NCI-H2029 treated with DMSO at 0.1 percent for 48 hours (cell line): ENCODE data around the gene CEP95.
"Not testable (repeated sequence)": the region's sequence is repeated elsewhere in the genome, so short reads cannot be mapped to it uniquely, and the experiment has no call there.

Source experiments
- DNase-seq: peaks from one replicate; lab custom pipeline; 2025; lab: John Stamatoyannopoulos, UW

Gene CEP95

GRCh38 chr17:64495300-64495699 is 11.5 kb upstream of the CEP95 start:
- not testable (repeated sequence) for DNase-seq

DNA sequence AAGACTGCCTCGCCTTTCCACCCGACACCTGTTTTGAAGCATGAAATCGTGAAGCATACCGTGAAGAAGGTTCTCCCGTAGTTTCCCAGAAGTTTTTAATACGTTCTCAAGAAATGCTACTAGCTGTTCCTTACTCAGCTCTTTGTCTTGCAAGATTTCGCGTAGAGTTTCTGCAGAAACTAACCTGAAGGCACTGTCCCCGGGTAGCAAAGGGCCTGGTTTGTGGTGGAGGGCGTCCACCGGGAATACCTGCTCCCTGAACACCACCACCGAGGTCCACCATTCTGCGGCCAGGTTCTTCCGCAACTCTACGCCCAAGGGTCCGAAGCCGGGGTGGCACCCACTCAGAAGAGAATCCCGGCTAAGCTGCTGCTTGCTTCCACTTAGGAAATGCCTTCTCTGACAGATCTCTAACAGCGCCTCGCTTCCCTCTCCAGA is 10.4 kb upstream of the CEP95 start:
- no peak for DNase-seq

GRCh38 chr17:64496786-64497564 is 9.8 kb upstream of the CEP95 start, which contains the start of gene POLG2:
Gene POLG2 (minus strand): TSS chr17:64497054. CDS start chr17:64496968, 86 bp downstream.
- peak; percentile 78 for DNase-seq

- no peak for DNase-seq
Observed at GRCh38 chr17:64497565-64498035, 9.2 kb upstream of the CEP95 start.

DNA sequence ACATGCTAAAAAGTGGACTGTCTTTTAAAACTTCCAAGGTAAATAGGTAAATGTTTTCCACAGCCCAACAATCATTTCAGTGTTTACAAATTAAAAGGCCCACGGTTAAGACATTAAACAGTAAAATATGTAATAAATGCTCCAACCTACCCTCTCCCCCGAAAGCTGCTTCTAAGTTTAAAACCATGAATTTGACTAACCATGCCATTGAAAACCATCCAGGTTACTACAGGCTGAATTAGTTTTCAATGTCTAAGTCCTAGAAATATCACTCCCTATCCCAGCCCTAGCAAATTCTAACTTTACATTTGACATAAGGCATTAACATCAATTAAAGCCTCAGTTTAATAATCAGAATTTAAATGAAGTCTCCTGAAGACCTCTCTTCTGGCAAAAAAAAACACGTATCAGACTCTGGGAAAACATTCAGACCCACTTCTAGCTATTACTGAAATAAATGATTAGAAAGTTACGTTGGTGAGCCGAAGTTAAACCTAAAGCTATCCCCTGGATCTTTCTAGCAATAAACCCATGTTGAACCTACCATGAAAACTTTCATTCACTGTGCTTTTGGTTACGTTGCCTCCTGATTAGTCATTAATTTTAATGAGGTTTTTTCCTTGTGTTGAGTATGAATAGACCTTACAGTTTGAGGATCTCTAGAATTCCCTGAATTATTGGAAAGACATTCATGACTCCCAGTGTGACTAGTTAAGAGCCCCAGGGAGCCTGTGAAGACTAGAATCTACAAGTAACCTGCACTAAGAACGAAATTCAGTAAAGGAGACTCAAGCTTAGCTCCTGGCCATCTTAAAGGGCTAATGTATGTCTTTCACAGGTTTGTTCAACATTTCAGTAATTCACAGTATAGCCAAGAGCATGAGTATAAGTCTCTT is 8.2 kb upstream of the CEP95 start:
- no peak for DNase-seq

DNA sequence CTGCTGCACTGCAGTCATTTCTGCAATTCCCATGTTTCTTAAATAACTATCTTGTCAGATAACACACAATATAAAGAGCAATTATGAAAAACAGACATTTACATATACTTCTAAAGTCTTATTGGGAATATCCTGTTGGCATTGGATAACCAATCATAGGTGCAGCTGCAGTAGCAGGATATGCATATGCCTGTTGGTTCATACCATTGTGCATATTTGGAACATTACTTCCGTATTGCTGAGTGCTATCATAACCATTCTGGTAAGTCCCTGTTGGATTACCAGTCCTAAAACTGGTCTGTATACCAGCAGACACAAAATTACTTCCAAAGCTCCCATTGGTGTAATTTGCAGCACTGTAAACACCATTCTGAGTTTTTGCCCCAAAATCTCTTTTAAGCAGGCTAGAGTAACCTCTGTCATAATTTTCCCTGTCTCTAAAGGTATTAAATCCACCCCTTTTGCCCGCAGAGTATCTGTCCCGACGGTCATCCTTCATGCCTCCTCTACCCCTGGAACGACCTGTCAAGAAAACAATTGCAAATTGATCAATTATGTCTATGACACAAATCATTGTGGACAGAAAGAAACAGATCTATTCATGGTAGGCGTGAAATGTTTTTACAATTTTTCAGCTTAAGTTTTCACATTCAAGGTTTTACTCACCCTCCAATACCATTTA is 6.8 kb upstream of the CEP95 start:
- no peak for DNase-seq

GRCh38 chr17:64500487-64500859 is 6.3 kb upstream of the CEP95 start:
- no peak for DNase-seq

DNA sequence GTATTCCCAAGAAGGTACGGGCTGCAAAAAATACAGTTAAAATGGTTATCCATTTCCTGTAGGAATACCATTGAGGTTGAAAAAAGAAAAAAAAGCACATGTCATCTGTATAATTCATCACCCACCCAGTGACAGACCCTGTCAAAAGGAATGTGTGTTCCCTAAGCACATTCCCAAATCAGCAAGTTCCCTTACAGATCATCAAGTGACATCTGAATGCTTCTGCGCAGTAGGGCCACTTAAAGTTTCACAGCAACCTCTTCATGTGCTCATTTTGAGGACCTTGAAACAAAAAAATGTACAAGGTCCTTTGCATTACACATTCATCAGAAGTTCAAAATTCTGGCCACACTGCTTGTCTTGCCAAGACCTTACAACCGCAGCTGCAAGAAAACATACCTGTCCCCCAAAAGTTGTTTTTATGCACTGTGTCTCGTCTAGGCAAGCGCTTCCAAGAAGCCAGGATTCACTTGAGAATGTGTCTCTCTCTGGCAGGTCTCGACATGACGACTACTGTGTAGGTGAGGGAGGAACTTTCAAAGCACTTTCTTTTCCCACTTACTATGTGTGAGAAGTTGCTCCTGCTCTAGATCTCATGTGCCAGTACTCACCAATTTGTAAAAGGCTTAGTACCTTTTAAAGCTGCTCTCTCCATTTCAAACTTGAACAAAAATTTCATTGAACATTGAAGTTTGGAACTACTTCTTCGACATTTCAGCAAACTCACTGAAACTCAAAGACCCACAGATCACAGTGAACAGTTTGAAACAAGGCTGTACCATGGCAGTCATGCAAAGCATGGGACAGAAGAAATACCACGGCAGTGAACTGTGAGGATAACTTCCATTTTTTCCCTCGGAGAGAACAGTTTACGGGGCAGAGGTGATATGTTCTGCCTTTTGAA is 5.7 kb upstream of the CEP95 start:
- DNase-seq, result no peak

DNA sequence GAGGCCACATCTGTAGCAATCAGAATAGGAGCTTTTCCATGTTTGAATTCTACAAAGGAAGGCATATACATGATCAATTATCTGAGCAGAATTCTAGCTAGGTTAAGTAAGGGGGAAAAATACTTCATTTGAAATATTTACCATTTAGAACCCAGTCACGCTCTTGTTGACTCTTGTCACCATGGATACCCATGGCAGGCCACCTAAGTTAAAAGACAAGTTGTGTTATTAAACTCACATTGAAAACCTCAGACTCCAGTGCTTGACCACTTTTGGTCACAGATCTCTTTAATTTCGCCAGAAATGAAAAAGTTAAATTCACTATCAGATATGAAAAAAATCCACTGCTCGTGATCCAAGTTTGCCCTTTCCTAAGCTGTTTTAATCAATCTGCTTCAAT is 4.8 kb upstream of the CEP95 start:
- DNase-seq, result no peak

- no peak for DNase-seq
Observed at GRCh38 chr17:64502809-64503208, 4.0 kb upstream of the CEP95 start.

GRCh38 chr17:64503341-64503740 is 3.4 kb upstream of the CEP95 start:
- no peak for DNase-seq

DNA sequence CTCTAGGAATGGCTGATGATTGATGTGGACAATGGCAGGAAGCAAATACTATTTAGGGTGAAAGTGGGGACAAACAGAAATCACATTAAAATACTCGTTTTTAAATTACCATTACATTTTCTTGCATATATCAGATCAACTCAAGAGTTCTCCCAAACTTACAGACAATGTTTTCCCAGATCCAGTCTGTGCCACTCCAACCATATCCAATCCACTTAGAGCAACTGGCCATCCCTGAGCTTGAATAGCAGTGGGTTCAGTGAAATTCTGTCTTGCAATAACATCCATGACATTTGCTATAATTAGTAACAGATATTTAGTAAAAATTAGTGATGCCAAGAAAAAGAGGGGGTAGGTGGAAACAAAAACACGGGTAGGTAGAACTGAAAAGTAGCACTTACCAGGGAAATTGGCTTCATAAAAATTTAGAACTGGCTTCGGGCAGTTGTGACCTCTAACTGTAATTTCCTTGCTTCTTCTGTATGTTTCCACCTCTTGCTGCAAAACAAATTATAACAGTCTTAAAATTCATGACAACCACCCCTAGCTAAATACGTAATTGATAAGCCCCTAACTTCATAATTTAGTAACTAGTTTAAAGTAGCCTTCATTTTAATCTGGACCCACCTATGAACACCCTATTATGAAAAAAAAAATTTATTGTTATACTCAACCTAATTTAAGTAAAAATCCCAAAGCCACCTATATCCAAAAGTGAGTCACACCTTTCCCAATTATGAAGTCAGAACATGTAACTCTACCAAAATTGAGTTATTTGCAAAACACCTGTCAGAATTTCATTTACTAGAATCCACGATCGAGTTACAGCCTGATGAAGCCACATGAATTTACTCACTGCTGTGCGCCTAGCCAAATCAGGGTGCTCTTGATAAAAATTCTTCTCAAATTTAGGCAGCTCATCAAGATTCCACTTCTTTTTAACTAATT is 2.7 kb upstream of the CEP95 start:
- DNase-seq, result no peak

- no peak for DNase-seq
Observed at GRCh38 chr17:64504769-64505339, 1.9 kb upstream of the CEP95 start.

DNA sequence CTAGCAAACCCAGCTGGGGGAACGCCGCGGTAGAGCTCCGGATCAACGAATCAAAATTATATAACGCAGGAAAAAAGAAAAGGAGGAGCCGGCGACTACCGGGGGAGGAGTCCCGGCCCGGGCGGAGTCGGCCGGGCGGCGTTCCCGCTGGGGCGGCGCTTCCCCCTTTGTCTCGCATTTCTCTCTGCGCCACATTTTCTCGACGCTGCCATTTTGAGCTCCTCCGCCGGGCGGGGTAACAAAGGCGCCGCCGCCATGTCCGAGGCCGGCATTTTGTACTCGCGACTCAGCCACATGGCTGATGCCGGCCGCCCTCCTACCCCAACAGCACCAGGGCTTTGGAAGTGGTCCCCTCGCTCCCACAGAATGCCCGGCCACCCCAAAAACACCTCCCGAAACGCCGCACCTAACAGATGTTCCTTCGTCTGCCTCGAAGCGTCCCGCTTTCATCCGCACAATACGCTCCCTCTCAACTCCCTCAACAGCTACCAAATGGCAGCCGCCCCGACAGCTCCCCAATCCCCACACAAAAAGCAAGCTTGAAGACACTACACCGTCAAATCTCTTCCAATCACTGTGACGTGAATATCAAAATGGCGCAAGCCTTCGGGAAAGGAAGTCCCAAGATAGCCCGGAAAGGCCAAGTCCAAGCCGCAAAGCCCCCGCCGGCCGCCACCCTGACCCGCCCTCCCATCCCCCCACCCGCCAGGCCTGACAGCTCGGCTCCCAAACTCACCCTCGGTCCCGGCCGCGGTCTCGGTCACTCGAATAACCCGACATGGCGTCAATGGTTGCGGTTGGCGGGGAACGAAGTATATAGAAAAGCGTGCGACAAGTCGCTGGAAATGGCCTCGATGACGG is 1.2 kb upstream of the CEP95 start:
- DNase-seq, result peak; percentile 19

DNA sequence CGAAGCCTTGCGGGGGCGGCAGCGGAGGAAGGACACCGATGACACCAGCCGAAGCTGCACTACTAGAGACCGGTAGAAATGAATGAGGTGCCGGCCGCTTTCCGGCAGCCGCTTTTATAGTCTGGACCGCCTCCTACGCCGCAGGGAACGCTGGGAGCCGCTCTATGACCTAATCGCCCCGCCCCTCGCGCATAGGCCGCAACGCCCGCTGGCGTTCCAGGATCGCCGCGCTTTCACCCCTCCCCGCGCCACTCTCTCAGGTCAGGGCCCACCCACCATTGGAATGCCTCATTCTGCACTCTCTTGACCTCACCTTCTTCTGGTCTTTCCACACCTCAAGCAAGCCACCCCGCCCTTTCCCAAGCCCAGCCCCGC is 589 bp upstream of the CEP95 start, which contains the start of gene DDX5:
Gene DDX5 (minus strand): TSS at position 89 of the 375 bp plus-strand sequence. CDS start 170 bp downstream, outside the sequence.
- peak; percentile 89 for DNase-seq

DNA sequence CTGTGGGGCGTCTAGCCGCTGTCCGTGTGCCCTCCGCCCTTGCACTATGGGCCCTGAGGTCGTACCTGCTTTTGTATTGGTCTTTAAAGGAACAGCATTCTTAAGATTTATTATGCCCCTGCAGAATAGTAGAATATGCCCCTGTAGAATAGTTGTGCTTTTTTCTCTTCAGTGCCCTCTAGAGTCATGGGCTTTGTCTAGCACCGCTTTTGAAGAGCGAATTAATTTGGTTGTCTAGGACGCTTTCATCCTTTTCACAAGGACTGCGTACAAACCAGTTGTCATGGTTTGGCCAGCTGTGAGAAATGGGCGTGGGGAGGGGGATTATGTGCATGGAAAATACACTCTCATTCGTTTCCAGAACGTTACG is 621 bp downstream of the CEP95 start:
- peak; percentile 24 for DNase-seq

- DNase-seq, result no peak
Observed at GRCh38 chr17:64508683-64509082, 1.9 kb downstream of the CEP95 start.

DNA sequence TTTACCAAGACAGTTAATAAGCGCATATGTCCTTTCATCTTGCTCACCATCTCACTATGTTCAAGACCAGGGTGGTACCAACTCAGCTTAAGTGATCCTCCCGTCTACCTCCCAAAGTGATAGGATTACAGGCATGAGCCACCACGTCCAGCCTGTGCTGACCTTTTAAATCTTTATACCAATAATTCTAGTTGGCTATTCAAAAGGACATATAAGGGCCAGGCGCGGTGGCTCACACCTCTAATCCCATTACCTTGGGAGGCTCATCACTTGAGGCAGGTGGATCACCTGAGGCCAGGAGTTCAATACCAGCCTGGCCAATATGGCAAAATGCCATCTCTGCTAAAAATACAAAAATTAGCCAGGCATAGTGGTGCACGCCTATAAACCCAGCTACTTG is 2.4 kb downstream of the CEP95 start:
- no peak for DNase-seq

GRCh38 chr17:64515419-64515818 is 8.6 kb downstream of the CEP95 start:
- DNase-seq, result no peak
